Spinal cord (tissue), 10 donors: ENCODE measurements around the gene IGF2. TPM values are rescaled to one million over a fixed set of nuclear protein-coding genes. Genes with fewer than 3 reads are reported as not detected.

Experiments
- DNase-seq, 6 donors: peaks; one replicate each; pipeline versions ENCODE4 v3.0.0 to v3.0.0-alpha.2; 2013 to 2015; ENCODE audit warnings: low spot score in 6 of 6, low read depth in 4 of 6
- H3K27ac ChIP-seq: one replicate; pipeline ENCODE4 v1.5.1; 2013; ENCODE audit warnings: low read depth, low read length, control low read depth
- H3K27me3 ChIP-seq: one replicate; pipeline ENCODE4 v1.6.1; 2013; ENCODE audit warnings: low read length; ENCODE audit not compliant: control insufficient read depth, insufficient read depth
- H3K36me3 ChIP-seq: one replicate; pipeline ENCODE4 v1.6.1; 2013; ENCODE audit warnings: low read length; ENCODE audit not compliant: control insufficient read depth, insufficient read depth
- H3K4me1 ChIP-seq: one replicate; pipeline ENCODE4 v1.6.1; 2013; ENCODE audit warnings: low read length; ENCODE audit not compliant: control insufficient read depth, insufficient read depth
- H3K4me3 ChIP-seq: one replicate; pipeline ENCODE4 v1.5.1; 2013; ENCODE audit warnings: low read depth, low read length, control low read depth
- H3K9me3 ChIP-seq: one replicate; pipeline ENCODE4 v1.6.1; 2013; ENCODE audit warnings: low read length; ENCODE audit not compliant: control insufficient read depth, insufficient read depth
- WGBS: methylation state at CpG from one replicate; pipeline ENCODE4 v1.1.5; 2013; ENCODE audit warnings: missing lambda C conversion rate; ENCODE audit not compliant: insufficient coverage; 5-methylcytosine and 5-hydroxymethylcytosine counted together
- polyA plus RNA-seq, 2 donors: library from polyadenylated mRNA; unstranded; fragments of 120-200 nt; gene quantifications; one replicate each; pipeline ENCODE4 v1.2.1, GENCODE V29; 2013; ENCODE audit not compliant: insufficient read length in 2 of 2
- total RNA-seq, 2 donors: library from RNA; depleted of rRNA in 1 of 2; stranded (reverse); fragments of 120-200 nt in 1 of 2; fragments of >200 nt in 1 of 2; gene quantifications; one replicate each; pipeline versions ENCODE4 v1.2.3 to v1.2.4, GENCODE V29; 2013 to 2014
- donor health status: healthy.

Gene IGF2
- total and polyA plus RNA-seq, 4 donors: 132 to 558 (median 281) TPM

GRCh38 chr11:2107521-2107920 lies 31.7 kb downstream of the IGF2 start:
- Histone ChIP-seq H3K4me1 (peaks cover 12% of the 10 kb centered on the region), H3K27ac (no peak overlapping the region), H3K9me3 (no peaks in the 10 kb centered on the region), H3K36me3 (no peaks in the 10 kb centered on the region), H3K4me3 (no peak overlapping the region), H3K27me3 (no peaks in the 10 kb centered on the region)
- no peak for DNase-seq
- WGBS: 91% methylated on average over 3 of the region's 4 CpGs

GRCh38 chr11:2106583-2107209 lies 32.5 kb downstream of the IGF2 start:
- Histone ChIP-seq H3K27ac (no peak overlapping the region), H3K4me1 (peaks cover 12% of the 10 kb centered on the region), H3K4me3 (no peak overlapping the region), H3K9me3 (no peaks in the 10 kb centered on the region), H3K27me3 (no peaks in the 10 kb centered on the region), H3K36me3 (no peaks in the 10 kb centered on the region)
- no peak for DNase-seq
- 97% methylated on average over 1 of the region's 1 CpG for WGBS

- H3K4me3 ChIP-seq: no peak overlapping the region
- no peaks in the 10 kb centered on the region for H3K9me3 ChIP-seq
- 88% methylated on average over 7 of the region's 7 CpGs for WGBS
- H3K36me3 ChIP-seq: no peaks in the 10 kb centered on the region
- DNase-seq: no peak
- H3K27ac ChIP-seq: no peak overlapping the region
- H3K27me3 ChIP-seq: no peaks in the 10 kb centered on the region
- peaks cover 12% of the 10 kb centered on the region for H3K4me1 ChIP-seq
Observed at GRCh38 chr11:2105511-2105910, 33.7 kb downstream of the IGF2 start.

DNA sequence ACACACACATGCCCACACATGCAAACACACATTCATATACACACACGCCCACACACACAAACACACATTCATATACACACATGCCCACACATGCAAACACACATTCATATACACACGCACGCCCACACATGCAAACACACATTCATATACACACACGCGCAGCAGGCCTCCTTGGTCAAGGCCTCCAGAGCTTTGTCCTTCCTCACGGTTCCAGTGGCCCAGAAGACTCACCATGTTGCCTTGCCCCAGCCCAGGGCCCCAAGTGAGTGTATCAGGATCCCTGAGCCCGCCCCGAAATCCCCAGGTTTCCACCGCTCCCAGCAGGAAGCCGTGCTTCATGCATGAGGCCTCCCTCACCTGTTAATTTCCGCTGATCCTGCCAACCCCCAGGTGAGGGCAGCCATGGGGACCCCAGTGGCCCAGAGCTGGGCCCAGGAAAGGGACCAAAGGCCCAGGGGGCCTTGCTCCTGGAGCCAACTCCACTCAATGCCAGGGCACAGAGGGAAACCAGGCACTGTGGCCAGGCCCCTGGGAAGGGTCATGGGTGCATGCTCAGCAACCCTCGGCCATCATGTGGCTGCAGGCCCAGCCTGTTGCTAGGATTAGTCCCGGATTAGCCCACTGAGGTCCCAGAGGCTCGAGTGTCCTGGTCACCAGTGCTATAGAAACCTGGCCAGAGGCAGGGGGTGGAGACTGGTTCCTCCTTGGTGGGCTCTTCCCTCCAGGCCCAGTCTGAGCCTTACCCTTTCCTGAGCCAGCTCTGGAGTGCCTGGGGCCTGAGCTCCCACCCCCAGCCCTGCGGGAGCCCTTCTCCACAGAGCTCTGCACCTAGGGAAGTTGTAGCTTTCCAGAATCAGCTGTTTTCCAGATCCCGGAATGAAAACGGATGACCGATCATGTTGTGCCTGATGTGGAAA lies 34.4 kb downstream of the IGF2 start:
- Histone ChIP-seq H3K4me3 (no peak overlapping the region), H3K27me3 (no peaks in the 10 kb centered on the region), H3K9me3 (no peaks in the 10 kb centered on the region), H3K27ac (no peak overlapping the region), H3K4me1 (peaks cover 14% of the 10 kb centered on the region), H3K36me3 (no peaks in the 10 kb centered on the region)
- 92% methylated on average over 18 of the region's 18 CpGs for WGBS
- no peak for DNase-seq

- H3K36me3 ChIP-seq: no peaks in the 10 kb centered on the region
- H3K9me3 ChIP-seq: no peaks in the 10 kb centered on the region
- H3K4me3 ChIP-seq: no peak overlapping the region
- DNase-seq: no peak
- peaks cover 14% of the 10 kb centered on the region for H3K4me1 ChIP-seq
- H3K27ac ChIP-seq: no peak overlapping the region
- WGBS: 94% methylated on average over 25 of the region's 25 CpGs
- no peaks in the 10 kb centered on the region for H3K27me3 ChIP-seq
Observed at GRCh38 chr11:2103668-2104523, 35.3 kb downstream of the IGF2 start.

- no peaks in the 10 kb centered on the region for H3K9me3 ChIP-seq
- H3K36me3 ChIP-seq: no peaks in the 10 kb centered on the region
- H3K27me3 ChIP-seq: no peaks in the 10 kb centered on the region
- H3K4me3 ChIP-seq: no peak overlapping the region
- DNase-seq: no peak
- no peak overlapping the region for H3K27ac ChIP-seq
- peaks cover 20% of the 10 kb centered on the region for H3K4me1 ChIP-seq
- 83% methylated on average over 1 of the region's 2 CpGs for WGBS
Observed at GRCh38 chr11:2102883-2103213, 36.3 kb downstream of the IGF2 start.

GRCh38 chr11:2102132-2102882 lies 36.9 kb downstream of the IGF2 start:
- no peak for DNase-seq
- peaks cover 25% of the 10 kb centered on the region for H3K4me1 ChIP-seq
- H3K36me3 ChIP-seq: no peaks in the 10 kb centered on the region
- 93% methylated on average over 5 of the region's 8 CpGs for WGBS
- H3K27ac ChIP-seq: no peak overlapping the region
- H3K27me3 ChIP-seq: no peaks in the 10 kb centered on the region
- H3K4me3 ChIP-seq: no peak overlapping the region
- no peaks in the 10 kb centered on the region for H3K9me3 ChIP-seq

GRCh38 chr11:2101171-2101675 lies 38.0 kb downstream of the IGF2 start:
- 90% methylated on average over 8 of the region's 10 CpGs for WGBS
- Histone ChIP-seq H3K27me3 (no peaks in the 10 kb centered on the region), H3K4me1 (peaks cover 36% of the 10 kb centered on the region), H3K9me3 (no peaks in the 10 kb centered on the region), H3K27ac (no peak overlapping the region), H3K36me3 (no peaks in the 10 kb centered on the region), H3K4me3 (no peak overlapping the region)
- no peak for DNase-seq
